ENCODE data around the gene MTCL1.

The MTCL1 gene

DNA sequence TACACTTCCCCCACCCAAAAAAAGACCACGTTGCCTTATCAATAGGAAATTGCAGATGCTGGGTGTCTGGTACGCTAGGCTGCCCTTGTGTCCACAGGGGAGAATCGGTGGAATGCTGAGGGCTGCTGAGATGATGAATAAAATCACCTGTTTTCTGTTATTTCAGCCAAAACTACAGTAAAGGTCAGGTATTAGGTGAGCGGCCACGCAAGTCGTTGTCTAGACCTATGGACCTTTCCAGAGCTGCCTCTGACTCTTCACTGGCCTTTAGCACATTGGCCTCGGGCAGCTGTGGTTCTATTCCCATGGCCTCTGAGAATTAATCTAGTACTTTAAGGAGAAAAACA lies 89.6 kb downstream of the MTCL1 start:
- no peak for DNase-seq

DNA sequence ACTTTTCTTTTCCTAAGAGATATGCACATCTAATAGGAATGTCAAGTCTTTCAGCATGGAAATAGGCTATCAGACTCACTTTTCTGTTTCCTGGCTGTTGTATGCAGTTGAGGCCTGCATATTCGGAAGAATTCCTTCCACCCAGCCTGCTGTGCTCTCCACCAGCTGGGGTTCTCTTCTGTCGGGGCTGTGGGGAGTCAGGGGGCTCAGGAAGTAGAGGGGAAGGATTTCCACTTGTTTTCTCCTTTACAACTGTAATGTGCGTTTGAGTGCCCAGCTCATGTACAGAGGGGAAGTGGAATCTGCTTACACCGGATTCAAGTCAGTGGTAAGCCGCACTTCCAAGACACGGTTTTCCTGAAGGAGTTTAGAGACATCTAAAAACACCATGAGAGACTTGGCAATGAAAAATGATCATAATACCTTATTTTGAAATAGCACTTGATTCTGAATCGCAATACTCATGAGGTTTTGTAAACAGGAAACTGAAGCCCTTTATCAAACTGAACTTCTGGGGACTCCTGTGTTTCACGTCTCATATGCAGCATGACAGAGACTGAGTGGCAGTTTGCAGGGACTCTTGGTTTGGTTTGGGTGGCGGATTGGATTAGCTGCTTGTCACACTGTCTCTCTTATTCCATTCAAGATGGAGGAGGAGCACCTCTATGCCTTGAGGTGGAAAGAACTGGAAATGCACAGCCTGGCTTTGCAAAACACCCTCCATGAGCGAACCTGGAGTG lies 90.4 kb downstream of the MTCL1 start:
- no peak for DNase-seq

- no peak for DNase-seq
Measured at GRCh38 chr18:8797206-8797605, 91.8 kb downstream of the MTCL1 start.

- DNase-seq, result no peak
Measured at GRCh38 chr18:8799001-8799400, 93.6 kb downstream of the MTCL1 start.

DNA sequence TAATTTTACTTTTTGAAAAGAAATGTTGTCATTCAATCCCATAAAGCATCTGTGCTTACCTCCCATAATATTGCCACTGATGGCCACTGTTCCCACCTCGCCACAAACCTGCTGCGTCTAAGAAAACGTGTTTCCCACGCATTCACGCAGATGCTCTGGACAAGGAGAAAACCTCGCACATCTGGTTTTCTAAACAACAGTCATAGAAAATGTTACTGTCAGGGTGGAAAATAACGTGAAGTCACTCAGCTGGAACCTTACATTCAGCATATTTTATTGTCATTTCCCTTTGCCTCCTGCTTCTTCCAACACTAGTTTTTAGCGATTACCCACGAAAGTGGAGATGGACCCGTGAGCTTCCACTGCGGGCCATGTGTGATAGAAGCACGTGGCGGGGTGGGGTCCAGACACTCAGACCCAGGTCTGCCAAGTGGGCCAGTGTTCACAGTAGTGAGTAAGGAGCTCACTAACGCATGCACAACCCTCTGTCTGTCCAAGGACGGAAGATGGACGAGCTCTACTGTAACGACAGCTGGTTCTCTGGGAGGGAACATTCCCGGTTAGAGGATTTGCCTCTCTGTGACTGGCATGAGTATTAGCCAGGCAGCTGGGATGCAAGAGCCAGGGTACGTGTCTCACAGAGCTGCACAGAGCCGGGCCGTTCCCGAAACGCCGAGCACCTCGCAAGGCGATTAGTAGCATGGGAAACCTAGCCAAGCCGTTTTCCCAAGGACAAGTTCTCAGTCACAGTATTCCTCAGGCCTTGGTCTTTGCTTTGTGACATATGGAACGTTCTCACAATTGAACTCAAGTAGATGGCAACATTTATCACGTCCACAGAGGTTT lies 94.5 kb downstream of the MTCL1 start:
- DNase-seq, result no peak

DNA sequence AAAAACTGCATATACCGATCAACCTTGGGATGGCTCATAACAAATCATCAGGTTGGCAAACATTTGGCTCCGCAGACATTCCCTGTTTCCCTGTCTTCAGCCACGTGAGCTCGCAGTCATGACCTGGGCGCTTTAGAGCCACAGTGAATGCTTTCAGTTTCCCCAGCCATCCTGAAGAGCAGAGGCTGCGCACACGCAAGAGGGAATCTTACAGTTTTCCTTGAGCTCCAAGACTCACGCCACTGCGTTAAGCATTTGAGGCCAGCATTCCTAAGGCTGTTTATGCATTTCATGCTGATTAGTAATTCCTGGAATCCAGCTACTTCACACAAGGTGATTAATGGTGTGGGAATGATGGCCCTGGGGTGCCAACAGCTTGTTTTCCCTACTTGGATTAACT lies 95.1 kb downstream of the MTCL1 start:
- DNase-seq, result no peak

DNA sequence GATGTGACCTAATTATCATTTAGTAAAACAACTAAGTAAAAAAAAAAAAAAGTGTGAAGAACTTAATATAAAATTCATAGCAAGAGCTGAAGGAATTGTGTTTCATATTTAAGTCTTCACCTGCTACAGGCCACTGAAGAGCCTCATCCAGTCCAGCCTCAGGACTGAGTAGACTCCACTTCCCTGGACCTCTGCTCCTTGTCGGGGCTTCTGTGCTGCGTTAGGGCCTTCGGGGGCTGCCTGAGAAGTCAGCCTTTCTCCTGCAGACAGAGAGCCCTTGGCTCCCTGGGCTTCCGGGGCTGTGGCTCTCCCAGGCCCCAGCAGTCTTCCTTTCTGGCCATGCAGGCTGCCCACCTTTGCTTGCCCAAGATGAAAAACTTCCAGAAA lies 95.5 kb downstream of the MTCL1 start:
- DNase-seq, result no peak

GRCh38 chr18:8801263-8801901 lies 96.0 kb downstream of the MTCL1 start:
- no peak for DNase-seq

GRCh38 chr18:8802017-8802672 lies 96.8 kb downstream of the MTCL1 start:
- no peak for DNase-seq

DNA sequence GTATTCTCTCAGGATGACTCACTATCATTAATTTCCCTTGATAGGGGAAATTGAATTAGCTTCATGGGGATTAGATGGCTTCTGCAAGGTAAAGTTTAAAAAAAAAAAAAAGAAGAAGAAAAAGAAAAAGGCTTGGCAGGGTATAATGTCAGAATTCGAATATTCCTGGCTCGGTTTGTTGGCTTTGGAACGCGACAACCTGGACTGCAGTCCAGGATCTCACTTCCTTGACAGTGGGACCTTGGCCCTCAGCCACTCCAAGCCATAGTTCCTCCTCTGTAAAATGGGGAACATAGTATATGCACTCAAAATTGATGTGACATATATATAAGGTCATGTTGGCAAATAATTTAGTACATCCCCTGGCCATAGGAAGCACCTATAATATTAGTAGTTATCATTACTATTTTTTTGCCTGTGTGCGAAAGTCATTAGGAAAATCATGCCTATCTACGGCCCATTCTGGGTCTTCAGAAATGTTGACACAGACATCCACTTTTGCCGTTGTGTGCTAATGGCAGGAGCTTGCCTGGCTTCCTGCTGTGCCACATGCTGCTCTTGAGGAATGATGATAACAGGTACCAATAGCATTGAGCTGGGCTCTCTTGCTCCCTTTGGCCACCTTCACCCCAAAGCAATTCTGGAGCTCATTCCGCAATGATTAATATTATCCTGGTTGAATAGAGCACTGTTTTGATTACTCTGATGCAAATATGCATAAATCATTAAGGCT lies 97.9 kb downstream of the MTCL1 start:
- no peak for DNase-seq

- no peak for DNase-seq
Measured at GRCh38 chr18:8803957-8804356, 98.6 kb downstream of the MTCL1 start.

DNA sequence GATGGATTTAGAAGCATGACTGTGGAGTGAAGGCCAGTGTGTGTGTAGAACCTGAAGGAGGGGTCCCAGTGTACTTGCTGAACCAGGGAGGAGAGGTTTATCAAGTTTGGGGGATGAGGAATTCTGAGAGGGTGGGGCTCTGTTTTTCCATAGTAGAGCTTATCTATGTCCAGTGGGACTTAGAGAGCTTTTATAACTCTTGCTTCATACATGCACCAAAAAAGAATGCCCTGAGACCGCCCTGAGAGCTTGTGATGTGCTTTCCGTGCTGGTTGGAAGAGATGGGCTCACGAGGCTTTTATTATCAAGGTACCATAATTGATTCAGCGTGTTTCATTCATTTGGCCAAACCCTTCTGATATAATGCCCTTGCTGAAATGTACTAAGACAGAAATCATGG lies 100.2 kb downstream of the MTCL1 start:
- DNase-seq, result no peak

DNA sequence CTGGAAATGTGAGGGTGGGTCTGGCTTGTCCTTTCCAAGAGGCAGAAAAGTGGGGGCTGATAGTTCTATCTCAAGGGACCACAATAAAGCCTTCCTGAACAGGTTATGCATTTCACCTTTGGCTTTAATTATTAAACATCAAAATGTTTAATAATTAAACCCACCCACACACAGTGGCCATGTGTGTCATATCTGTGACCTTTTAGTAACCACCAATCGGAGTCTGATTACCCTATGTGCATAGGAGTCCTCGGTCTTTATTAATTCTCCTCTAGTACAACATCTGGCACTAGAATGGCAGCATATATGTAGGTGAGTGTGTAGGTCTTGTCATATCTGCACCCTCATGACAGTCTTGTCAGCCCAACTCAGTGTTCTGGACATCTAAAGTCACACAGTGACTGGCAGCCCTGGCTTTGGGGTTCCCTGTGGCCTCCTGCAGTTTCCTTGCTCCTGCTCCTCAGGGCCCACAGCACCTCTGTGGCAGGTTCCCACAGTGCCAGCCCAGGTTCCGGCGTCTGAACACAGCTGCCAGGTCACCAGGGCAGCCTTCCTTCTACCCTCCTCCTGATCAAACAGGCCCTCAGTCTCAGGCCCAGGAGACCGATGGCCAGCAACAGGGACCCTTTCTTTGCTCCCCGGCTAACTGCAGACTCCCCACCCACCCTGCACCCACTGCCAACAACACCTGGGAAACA lies 100.9 kb downstream of the MTCL1 start:
- DNase-seq, result no peak

- no peak for DNase-seq
Measured at GRCh38 chr18:8806798-8807487, 101.6 kb downstream of the MTCL1 start.

DNA sequence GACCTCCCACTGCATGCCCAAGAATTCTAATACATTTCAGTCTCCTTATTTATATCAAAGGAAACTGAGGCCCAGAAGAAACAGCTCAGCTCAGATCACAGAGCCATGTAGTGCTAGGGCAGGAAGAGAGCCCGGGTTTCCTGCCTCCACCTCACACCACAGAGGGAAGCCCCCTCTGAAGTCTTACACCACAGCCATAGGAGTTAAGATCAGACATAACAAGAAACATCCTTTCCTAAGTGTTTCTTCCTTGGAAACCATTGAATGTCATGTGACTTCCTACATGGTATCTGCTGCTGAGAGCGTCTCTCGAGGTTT lies 102.1 kb downstream of the MTCL1 start:
- DNase-seq, result no peak

- DNase-seq, result no peak
Measured at GRCh38 chr18:8808001-8808400, 102.6 kb downstream of the MTCL1 start.

DNA sequence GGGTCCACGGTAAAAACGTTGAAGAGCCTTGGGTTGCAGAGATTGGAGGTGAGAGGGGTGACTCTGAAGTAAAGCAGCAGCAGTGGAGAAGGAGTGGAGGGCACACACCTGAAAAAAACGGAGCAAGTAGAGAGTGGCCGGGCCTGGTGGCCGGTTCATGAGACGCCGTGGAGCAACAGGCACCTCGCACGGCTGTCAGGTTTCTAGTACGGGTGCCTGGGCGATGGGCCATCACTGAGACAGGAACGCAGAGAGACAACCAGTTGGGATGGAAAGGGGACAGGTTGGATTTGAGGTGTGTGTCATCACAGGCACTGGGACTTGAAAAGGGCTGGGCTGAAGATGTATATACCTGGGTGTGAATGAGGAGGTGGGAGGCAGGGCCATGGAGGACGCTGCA lies 104.2 kb downstream of the MTCL1 start:
- no peak for DNase-seq

DNA sequence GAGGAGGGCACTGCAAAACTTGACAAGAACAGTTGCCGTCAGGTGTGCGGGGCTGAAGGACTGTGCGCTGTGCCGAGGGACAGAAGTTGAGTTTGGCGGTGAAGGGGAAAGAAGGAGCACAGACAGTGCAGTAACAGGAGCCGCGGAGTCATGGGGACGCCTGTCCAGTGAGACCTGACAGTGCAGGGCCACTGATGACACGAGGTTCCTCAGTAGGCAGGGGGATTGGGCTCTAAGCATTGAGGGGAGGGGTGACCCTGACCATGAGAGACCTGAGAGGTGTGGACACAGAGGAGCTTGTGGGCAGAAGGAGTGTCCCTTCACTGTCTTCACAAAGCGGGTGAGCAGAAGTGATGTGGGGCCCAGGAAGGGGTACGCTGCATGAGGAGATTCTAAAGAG lies 104.8 kb downstream of the MTCL1 start:
- DNase-seq, result no peak

- DNase-seq, result no peak
Measured at GRCh38 chr18:8811115-8811514, 105.8 kb downstream of the MTCL1 start.

DNA sequence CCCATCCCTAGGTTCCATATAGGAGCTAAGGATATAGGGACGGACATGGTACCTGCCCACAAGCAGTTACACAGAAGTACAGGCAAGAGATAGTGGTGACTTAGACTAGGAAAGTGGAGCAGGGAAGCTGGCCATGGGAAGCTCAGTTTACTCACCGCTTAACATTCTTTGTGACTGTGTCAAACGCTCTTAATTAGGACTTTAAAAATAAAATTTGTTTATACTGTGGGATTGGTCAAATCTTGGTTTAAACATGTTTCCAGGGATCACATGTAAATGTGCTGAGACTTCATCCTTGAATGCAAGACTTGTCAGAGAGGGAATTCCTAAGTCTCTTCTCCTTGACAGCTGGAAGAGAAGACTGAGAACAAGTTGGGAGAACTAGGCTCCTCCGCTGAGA lies 107.3 kb downstream of the MTCL1 start:
- DNase-seq, result no peak

DNA sequence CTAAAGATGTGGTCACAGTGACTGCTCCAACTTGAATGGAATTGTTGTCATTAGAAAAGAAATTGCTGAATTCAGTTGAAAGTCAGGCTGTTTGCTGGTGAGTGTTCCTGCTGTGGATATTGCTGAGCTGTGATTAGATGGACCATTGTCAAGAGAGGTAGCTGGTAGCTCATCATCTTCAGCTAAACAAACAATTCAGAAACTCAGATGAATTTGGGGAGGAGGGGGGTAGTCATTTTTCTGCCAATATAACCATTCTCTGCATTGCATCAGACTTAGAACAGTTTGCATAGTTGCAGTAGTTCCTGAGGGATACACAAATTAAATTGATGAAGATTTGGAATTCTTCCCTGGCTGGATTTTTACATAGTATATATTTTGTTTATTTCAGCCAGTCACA lies 108.3 kb downstream of the MTCL1 start:
- no peak for DNase-seq

DNA sequence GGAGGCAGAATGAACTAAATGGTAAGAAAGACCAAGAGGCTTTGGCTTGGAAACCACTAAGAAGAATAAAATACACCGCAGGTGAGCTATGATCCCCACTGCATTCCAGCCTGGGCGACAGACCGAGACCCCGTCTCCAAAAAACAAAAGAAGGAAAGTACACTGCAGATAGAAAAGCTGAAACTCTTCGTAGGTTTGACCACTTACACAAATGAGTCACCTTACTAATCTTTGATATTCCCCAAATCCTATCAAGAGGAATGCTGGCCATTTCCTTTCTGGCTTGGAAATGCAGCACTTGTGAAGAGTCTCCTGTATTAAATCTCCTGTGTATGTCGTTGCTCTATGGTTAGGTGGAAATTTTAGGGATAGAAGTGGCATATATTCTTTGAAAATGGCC lies 108.8 kb downstream of the MTCL1 start:
- DNase-seq, result no peak

All from inflammatory macrophage treated with lipopolysaccharide for 1 hour (primary cell).